H1 (cell line): ENCODE measurements around the gene PRSS38.

ENCODE experiments used
- CTCF ChIP-seq, 3 experiments: IDR thresholded peaks; 1 replicate in 2 of 3; 2 replicates in 1 of 3; pipeline versions ENCODE4 v1.5.1 to v1.6.1; 2011; ENCODE audit warnings: low read length in 3 of 3, mild to moderate bottlenecking in 3 of 3, inconsistent platforms in 2 of 3, low read depth in 1 of 3, moderate library complexity in 1 of 3; ENCODE audit not compliant: insufficient read depth in 1 of 3; ENCODE audit errors: control extremely low read depth in 1 of 3
- POLR2A ChIP-seq, 2 experiments: IDR thresholded peaks; 1 replicate in 1 of 2; 2 replicates in 1 of 2; pipeline ENCODE4 v1.6.1; 2011; ENCODE audit warnings: low read depth in 2 of 2, low read length in 2 of 2, mild to moderate bottlenecking in 2 of 2; ENCODE audit errors: control extremely low read depth in 1 of 2
- USF2 ChIP-seq: IDR thresholded peaks from 2 replicates; pipeline ENCODE4 v1.6.1; 2011; ENCODE audit warnings: low read length, improper control_type of control experiment
- TF ChIP-seq, protein P1 (sequence below): IDR thresholded peaks from 2 replicates; pipeline ENCODE4 v1.6.1; 2012; ENCODE audit warnings: inconsistent platforms

GRCh38 chr1:227891223-227891954, 75.9 kb downstream of the PRSS38 start:
- TF ChIP-seq CTCF (IDR thresholded peaks at IDR 0.05; ENCODE audit: control extremely low read depth in 1 of 3, insufficient read depth in 1 of 3, low read depth in 1 of 3, low read length in 3 of 3) (no peak), USF2 (no peak), POLR2A (IDR thresholded peaks at IDR 0.05; ENCODE audit: control extremely low read depth in 1 of 2, low read depth in 2 of 2, low read length in 2 of 2) (no peak)
- TF ChIP-seq, protein P1, sequence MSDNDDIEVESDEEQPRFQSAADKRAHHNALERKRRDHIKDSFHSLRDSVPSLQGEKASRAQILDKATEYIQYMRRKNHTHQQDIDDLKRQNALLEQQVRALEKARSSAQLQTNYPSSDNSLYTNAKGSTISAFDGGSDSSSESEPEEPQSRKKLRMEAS: no peak
